ENCODE measurements around the gene RBSN. TPM values are rescaled to one million over a fixed set of nuclear protein-coding genes. Genes with fewer than 3 reads are reported as not detected.

RBSN gene
- total RNA-seq, 1 experiment from 2014 or later, result 18.4 TPM

DNA sequence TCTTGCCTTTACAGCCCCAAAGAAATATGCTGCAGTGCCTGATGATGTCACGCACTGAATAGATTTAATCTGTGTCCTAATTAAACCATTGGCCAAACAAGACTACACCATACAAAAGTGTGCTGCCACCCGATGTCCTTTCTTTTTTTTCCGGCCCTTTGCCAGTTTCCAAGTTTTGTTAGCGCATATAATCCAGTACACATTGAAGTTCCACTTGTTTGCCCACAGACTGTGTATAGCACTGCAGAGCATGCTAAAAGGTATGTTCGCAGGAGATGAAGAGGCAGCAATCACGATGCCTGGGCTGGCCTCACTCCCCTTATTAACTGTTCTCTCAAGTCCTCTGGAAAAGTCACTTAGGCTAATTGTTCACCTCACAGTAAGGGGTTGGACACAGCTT, 60.6 kb downstream of the RBSN start:
- Histone ChIP-seq H3K4me2 (ENCODE audit: low read length) (no peak overlapping the region), H4K20me1 (ENCODE audit: insufficient read depth) (no peaks in the 10 kb centered on the region), H3K27ac (ENCODE audit: low read depth, low read length) (no peak overlapping the region), H3K36me3 (ENCODE audit: control insufficient read depth in 1 of 2, insufficient read depth in 2 of 2, low read length in 2 of 2) (peaks cover 34 to 51% of the 10 kb centered on the region in 2 experiments), H3K9me2 (ENCODE audit: insufficient read depth) (no peaks in the 10 kb centered on the region), H3K79me2 (ENCODE audit: insufficient read depth, low read length) (no peaks in the 10 kb centered on the region; the same call in 1 of the 2 replicates), H3K4me3 (replicated peaks in 1 of 2; ENCODE audit: low read depth in 1 of 2, low read length in 2 of 2) (no peak overlapping the region), H3K27me3 (ENCODE audit: insufficient read depth, low read length) (no peaks in the 10 kb centered on the region), H3K4me1 (ENCODE audit: control insufficient read depth in 1 of 2, insufficient read depth in 2 of 2, low read length in 2 of 2) (no peaks in the 10 kb centered on the region), H3K9me3 (ENCODE audit: control insufficient read depth in 1 of 2, insufficient read depth in 1 of 2, low read depth in 1 of 2, low read length in 2 of 2) (no peaks in the 10 kb centered on the region), H3K9ac (ENCODE audit: low read length) (no peak overlapping the region), H2AFZ (ENCODE audit: low read depth, low read length, poor library complexity, severe bottlenecking) (no peak overlapping the region)
- ATAC-seq (no peak), DNase-seq (ENCODE audit: low read depth, low spot score) (no peak)
- POLR2A ChIA-PET, result no interaction called here
- CTCF ChIA-PET, result interaction anchor here (1.5 kb wide), 1 partner anchor 13 kb away, joined by 4 read pairs; no protein-coding TSS in a partner anchor
- RAD21 ChIA-PET (ENCODE audit: low non-redundant PET in 1 of 2, low total read pairs in 2 of 2, uncharacterized antibody in 2 of 2, unreplicated experiment in 2 of 2), result no interaction called here
- no TSS peak for BruUV-seq (replicated peaks)
- intact Hi-C loops (cut with micrococcal nuclease), result no loop called here
- TF ChIP-seq SP1 (IDR thresholded peaks at IDR 0.05; ENCODE audit: low read depth) (no peak), ZNF274 (IDR thresholded peaks at IDR 0.05; ENCODE audit: low read depth, low read length) (no peak), TCF7L2 (IDR thresholded peaks at IDR 0.05; ENCODE audit: borderline replicate concordance, extremely low read depth, insufficient read depth, insufficient read length) (no peak), POLR2A (IDR thresholded peaks at IDR 0.05; ENCODE audit: borderline replicate concordance, extremely low read depth, insufficient read depth, insufficient read length) (no peak), POLR2AphosphoS5 (IDR thresholded peaks at IDR 0.05; ENCODE audit: low read depth, low read length) (no peak), JUND (IDR thresholded peaks at IDR 0.05) (no peak)
- TF ChIP-seq, protein P1, sequence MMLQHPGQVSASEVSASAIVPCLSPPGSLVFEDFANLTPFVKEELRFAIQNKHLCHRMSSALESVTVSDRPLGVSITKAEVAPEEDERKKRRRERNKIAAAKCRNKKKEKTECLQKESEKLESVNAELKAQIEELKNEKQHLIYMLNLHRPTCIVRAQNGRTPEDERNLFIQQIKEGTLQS (IDR thresholded peaks at IDR 0.05), result no peak

DNA sequence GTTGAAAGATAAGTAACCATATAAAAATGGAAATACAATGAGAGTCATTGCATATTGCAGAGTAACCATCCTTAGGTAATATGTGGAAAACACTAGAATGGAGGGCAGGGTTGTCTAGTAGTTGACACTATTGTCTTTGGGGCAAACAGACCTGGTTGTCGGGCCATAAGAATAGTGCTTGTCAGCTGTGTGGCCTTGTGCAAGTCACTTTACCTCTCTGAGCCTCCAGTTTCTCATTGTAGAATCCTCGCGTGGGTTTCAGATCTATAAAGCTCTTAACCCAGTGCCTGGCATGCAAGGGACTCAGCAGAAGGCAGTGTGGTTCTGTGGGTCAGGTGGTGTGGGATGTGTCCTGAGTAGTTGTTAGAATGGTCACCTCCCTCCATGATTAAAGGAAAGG, 65.8 kb downstream of the RBSN start:
- BruUV-seq (replicated peaks), result no TSS peak
- RAD21 ChIA-PET (ENCODE audit: low non-redundant PET in 1 of 2, low total read pairs in 2 of 2, uncharacterized antibody in 2 of 2, unreplicated experiment in 2 of 2), result interaction anchor here in 1 of 2 experiments (0.6 kb wide), 1 partner anchor 1018 kb away, joined by 3 read pairs; no protein-coding TSS in a partner anchor
- DNase-seq (ENCODE audit: low read depth, low spot score), result no peak
- Histone ChIP-seq H3K9me2 (ENCODE audit: insufficient read depth) (no peaks in the 10 kb centered on the region), H3K4me3 (replicated peaks in 1 of 2; ENCODE audit: low read depth in 1 of 2, low read length in 2 of 2) (no peak overlapping the region), H3K9me3 (ENCODE audit: control insufficient read depth in 1 of 2, insufficient read depth in 1 of 2, low read depth in 1 of 2, low read length in 2 of 2) (no peaks in the 10 kb centered on the region), H3K4me2 (ENCODE audit: low read length) (no peak overlapping the region), H3K79me2 (ENCODE audit: insufficient read depth, low read length) (no peaks in the 10 kb centered on the region), H2AFZ (ENCODE audit: low read depth, low read length, poor library complexity, severe bottlenecking) (no peak overlapping the region), H4K20me1 (ENCODE audit: insufficient read depth) (no peaks in the 10 kb centered on the region), H3K27me3 (ENCODE audit: insufficient read depth, low read length) (no peaks in the 10 kb centered on the region), H3K27ac (ENCODE audit: low read depth, low read length) (no peak overlapping the region), H3K4me1 (ENCODE audit: control insufficient read depth in 1 of 2, insufficient read depth in 2 of 2, low read length in 2 of 2) (no peaks in the 10 kb centered on the region), H3K36me3 (ENCODE audit: control insufficient read depth in 1 of 2, insufficient read depth in 2 of 2, low read length in 2 of 2) (peaks cover 18 to 33% of the 10 kb centered on the region in 2 experiments; a peak in 3 of 4 replicates), H3K9ac (ENCODE audit: low read length) (no peak overlapping the region)
- CTCF ChIA-PET, result no interaction called here
- ATAC-seq, result no peak
- POLR2A ChIA-PET, result no interaction called here
- no peak for TF ChIP-seq SIN3A (IDR thresholded peaks at IDR 0.05; ENCODE audit: low read depth)
- TF ChIP-seq EZH2 (IDR thresholded peaks at IDR 0.05), result no peak
- no peak for TF ChIP-seq ZFX (IDR thresholded peaks at IDR 0.05)
- TF ChIP-seq EZH2phosphoT487 (IDR thresholded peaks at IDR 0.05; ENCODE audit: borderline replicate concordance), result no peak
- TF ChIP-seq, protein P2, sequence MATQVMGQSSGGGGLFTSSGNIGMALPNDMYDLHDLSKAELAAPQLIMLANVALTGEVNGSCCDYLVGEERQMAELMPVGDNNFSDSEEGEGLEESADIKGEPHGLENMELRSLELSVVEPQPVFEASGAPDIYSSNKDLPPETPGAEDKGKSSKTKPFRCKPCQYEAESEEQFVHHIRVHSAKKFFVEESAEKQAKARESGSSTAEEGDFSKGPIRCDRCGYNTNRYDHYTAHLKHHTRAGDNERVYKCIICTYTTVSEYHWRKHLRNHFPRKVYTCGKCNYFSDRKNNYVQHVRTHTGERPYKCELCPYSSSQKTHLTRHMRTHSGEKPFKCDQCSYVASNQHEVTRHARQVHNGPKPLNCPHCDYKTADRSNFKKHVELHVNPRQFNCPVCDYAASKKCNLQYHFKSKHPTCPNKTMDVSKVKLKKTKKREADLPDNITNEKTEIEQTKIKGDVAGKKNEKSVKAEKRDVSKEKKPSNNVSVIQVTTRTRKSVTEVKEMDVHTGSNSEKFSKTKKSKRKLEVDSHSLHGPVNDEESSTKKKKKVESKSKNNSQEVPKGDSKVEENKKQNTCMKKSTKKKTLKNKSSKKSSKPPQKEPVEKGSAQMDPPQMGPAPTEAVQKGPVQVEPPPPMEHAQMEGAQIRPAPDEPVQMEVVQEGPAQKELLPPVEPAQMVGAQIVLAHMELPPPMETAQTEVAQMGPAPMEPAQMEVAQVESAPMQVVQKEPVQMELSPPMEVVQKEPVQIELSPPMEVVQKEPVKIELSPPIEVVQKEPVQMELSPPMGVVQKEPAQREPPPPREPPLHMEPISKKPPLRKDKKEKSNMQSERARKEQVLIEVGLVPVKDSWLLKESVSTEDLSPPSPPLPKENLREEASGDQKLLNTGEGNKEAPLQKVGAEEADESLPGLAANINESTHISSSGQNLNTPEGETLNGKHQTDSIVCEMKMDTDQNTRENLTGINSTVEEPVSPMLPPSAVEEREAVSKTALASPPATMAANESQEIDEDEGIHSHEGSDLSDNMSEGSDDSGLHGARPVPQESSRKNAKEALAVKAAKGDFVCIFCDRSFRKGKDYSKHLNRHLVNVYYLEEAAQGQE (IDR thresholded peaks at IDR 0.05; ENCODE audit: low read depth), result no peak
- TF ChIP-seq TCF7L2 (IDR thresholded peaks at IDR 0.05; ENCODE audit: borderline replicate concordance, extremely low read depth, insufficient read depth, insufficient read length), result no peak
- TF ChIP-seq ZNF274 (IDR thresholded peaks at IDR 0.05; ENCODE audit: low read depth, low read length), result no peak
- TF ChIP-seq, protein P1 (IDR thresholded peaks at IDR 0.05), result no peak
- intact Hi-C loops (cut with micrococcal nuclease), result no loop called here

Measured in HCT116 (cell line).